Naive thymus-derived CD4-positive, alpha-beta T cell (primary cell): ENCODE data around the gene PPT2. TPM values are rescaled to one million over a fixed set of nuclear protein-coding genes. Genes with fewer than 3 reads are reported as not detected.
A peak's percentile ranks its signal among the peaks of the same experiment; 100 is the strongest.
"Not testable (repeated sequence)": the region's sequence is repeated elsewhere in the genome, so short reads cannot be mapped to it uniquely, and the experiment has no call there.

Experiments used
- ATAC-seq: fragments of 150-1000 bp; cut with Tn5 transposase; 2 replicates; pipeline ENCODE4 v1.10.0; 2021; ENCODE audit warnings: mild to moderate bottlenecking, moderate library complexity
- CTCF ChIA-PET: fragments of 350-600 bp; sonication (Branson Sonifier 250); formaldehyde crosslinking; loops from one replicate; lab custom pipeline; 2021; ENCODE audit warnings: antibody characterized with exemption; lab: Charles Lee
- POLR2A ChIA-PET: fragments of 350-600 bp; sonication (Branson Sonifier 250); formaldehyde crosslinking; loops from one replicate; lab custom pipeline; 2021; ENCODE audit warnings: antibody characterized with exemption, inconsistent platforms; lab: Charles Lee
- DNase-seq, 9 donors: peaks; one replicate each; pipeline versions ENCODE4 v3.0.0 to v3.0.0-alpha.2; 2020 to 2022; ENCODE audit warnings: mixed read lengths in 1 of 9
- H3K27ac ChIP-seq: one replicate; pipeline ENCODE4 v1.7.0; 2013; ENCODE audit warnings: mild to moderate bottlenecking, low read depth, low read length, moderate library complexity
- H3K27me3 ChIP-seq, 2 donors: one replicate each; pipeline ENCODE4 v1.7.0; 2013; ENCODE audit warnings: low read length in 2 of 2, mild to moderate bottlenecking in 2 of 2, moderate library complexity in 2 of 2; ENCODE audit not compliant: control insufficient read depth in 2 of 2, insufficient read depth in 2 of 2
- H3K36me3 ChIP-seq, 3 experiments: 1 replicate in 2 of 3; 2 replicates in 1 of 3; pipeline ENCODE4 v1.7.0; 2013; ENCODE audit warnings: low read length in 3 of 3, mild to moderate bottlenecking in 3 of 3, moderate library complexity in 1 of 3; ENCODE audit not compliant: insufficient read depth in 3 of 3, control insufficient read depth in 2 of 3
- H3K4me1 ChIP-seq, 2 donors: one replicate each; pipeline ENCODE4 v1.7.0; 2013; ENCODE audit warnings: low read length in 2 of 2, mild to moderate bottlenecking in 2 of 2, moderate library complexity in 1 of 2; ENCODE audit not compliant: control insufficient read depth in 2 of 2, insufficient read depth in 2 of 2
- H3K4me3 ChIP-seq: 2 replicates; pipeline ENCODE4 v1.7.0; 2013; ENCODE audit warnings: mild to moderate bottlenecking, low read length
- H3K9me3 ChIP-seq, 3 experiments: 1 replicate in 2 of 3; 2 replicates in 1 of 3; pipeline ENCODE4 v1.7.0; 2013; ENCODE audit warnings: low read length in 3 of 3; ENCODE audit not compliant: control insufficient read depth in 2 of 3
- H3K27ac Mint-ChIP-seq, 9 donors: one replicate each; pipeline ENCODE4 v1.8.0; 2020 to 2022; ENCODE audit warnings: mixed read lengths in 9 of 9, mild to moderate bottlenecking in 8 of 9, moderate library complexity in 5 of 9, inconsistent platforms in 2 of 9
- H3K27me3 Mint-ChIP-seq, 5 donors: one replicate each; pipeline ENCODE4 v1.8.0; 2021 to 2022; ENCODE audit warnings: mixed read lengths in 5 of 5, mild to moderate bottlenecking in 1 of 5
- H3K36me3 Mint-ChIP-seq, 5 donors: one replicate each; pipeline ENCODE4 v1.8.0; 2020 to 2022; ENCODE audit warnings: mixed read lengths in 5 of 5, mild to moderate bottlenecking in 3 of 5, inconsistent platforms in 1 of 5
- H3K4me1 Mint-ChIP-seq, 7 donors: one replicate each; pipeline ENCODE4 v1.8.0; 2020 to 2022; ENCODE audit warnings: mixed read lengths in 7 of 7, mild to moderate bottlenecking in 3 of 7, inconsistent platforms in 1 of 7
- H3K4me3 Mint-ChIP-seq, 10 donors: one replicate each; pipeline ENCODE4 v1.8.0; 2020 to 2022; ENCODE audit warnings: mild to moderate bottlenecking in 10 of 10, mixed read lengths in 10 of 10, moderate library complexity in 6 of 10, inconsistent platforms in 2 of 10
- H3K9me3 Mint-ChIP-seq, 11 donors: one replicate each; pipeline ENCODE4 v1.8.0; 2020 to 2022; ENCODE audit warnings: mixed read lengths in 11 of 11, mild to moderate bottlenecking in 4 of 11, inconsistent platforms in 1 of 11, moderate library complexity in 1 of 11
- intact Hi-C, 2 donors: fragments of 100-400 bp; cut with micrococcal nuclease; formaldehyde crosslinking; loops; one replicate each; pipeline ENCODE4 v1.15.1; 2023
- polyA plus RNA-seq, 2 donors: library from polyadenylated mRNA; unstranded; fragments of 300-500 nt; fragmentation: Illumina TruSeq; gene quantifications; one replicate each; pipeline ENCODE4 v1.2.3, GENCODE V29; 2021
- total RNA-seq, 6 experiments: library from RNA in 5 of 6; stranded (reverse) in 5 of 6; gene quantifications; 1 replicate in 5 of 6; 2 replicates in 1 of 6; pipeline ENCODE4 v1.2.3 and lab custom pipeline; 2021 to 2026

PPT2 gene
- total and polyA plus RNA-seq, 7 experiments from 2014 or later, result 11.8 to 21.9 (median 15.7) TPM

- Histone ChIP-seq H3K4me3 (no peak overlapping the region), H3K27ac (peak overlapping the region; percentile 3), H3K9me3 (no peaks in the 10 kb centered on the region), H3K36me3 (peaks cover 15 to 66% (median 27%) of the 10 kb centered on the region in 3 experiments), H3K4me1 (peaks cover 10 to 49% of the 10 kb centered on the region in 2 donors), H3K27me3 (no peaks in the 10 kb centered on the region)
- intact Hi-C loops, result no loop called here
- ATAC-seq (no peak), DNase-seq (no peak)
- Mint-ChIP-seq H3K36me3 (peaks cover 10 to 35% (median 27%) of the 10 kb centered on the region in 5 donors), H3K9me3 (peaks cover 0 to 1% (median 0%) of the 10 kb centered on the region in 11 donors), H3K27ac (peak overlapping the region in 7 of 9 donors; percentile 14 to 84 (median 57)), H3K4me1 (peaks cover 44 to 74% (median 63%) of the 10 kb centered on the region in 7 donors), H3K27me3 (no peaks in the 10 kb centered on the region), H3K4me3 (no peak overlapping the region)
- POLR2A ChIA-PET, result interaction anchor here (0.8 to 8.1 kb wide), 4 partner anchors 8 to 789 kb away, joined by 3 to 259 read pairs (median 4); partner anchors contain the start of genes FKBPL, GPSM3 and PBX2
- CTCF ChIA-PET, result interaction anchor here (0.7 to 1.3 kb wide), 2 partner anchors 10 to 13 kb away, joined by 4 read pairs; partner anchors contain the start of gene GPSM3
Measured at GRCh38 chr6:32183030-32183429, 29.1 kb downstream of the PPT2 start.

GRCh38 chr6:32183483-32184083 lies 29.6 kb downstream of the PPT2 start:
- DNase-seq (no peak), ATAC-seq (no peak)
- Histone ChIP-seq H3K27me3 (no peaks in the 10 kb centered on the region), H3K36me3 (peaks cover 15 to 69% (median 27%) of the 10 kb centered on the region in 3 experiments), H3K4me3 (no peak overlapping the region), H3K27ac (peak overlapping the region; percentile 17), H3K4me1 (peaks cover 12 to 53% of the 10 kb centered on the region in 2 donors), H3K9me3 (no peaks in the 10 kb centered on the region)
- peak overlapping the region in 7 of 9 donors; percentile 31 to 68 (median 46) for H3K27ac Mint-ChIP-seq
- ChIA-PET CTCF (no interaction called here), POLR2A (interaction anchor here (1.2 to 8.1 kb wide), 3 partner anchors 7 to 788 kb away, joined by 4 to 259 read pairs (median 5); partner anchors contain the start of genes FKBPL, GPSM3 and PBX2)
- intact Hi-C loops, result no loop called here
- H3K9me3 Mint-ChIP-seq, result no peaks in the 10 kb centered on the region
- peaks cover 10 to 35% (median 27%) of the 10 kb centered on the region in 5 donors for H3K36me3 Mint-ChIP-seq
- no peak overlapping the region for H3K4me3 Mint-ChIP-seq
- no peaks in the 10 kb centered on the region for H3K27me3 Mint-ChIP-seq
- H3K4me1 Mint-ChIP-seq, result peaks cover 46 to 74% (median 64%) of the 10 kb centered on the region in 7 donors

GRCh38 chr6:32184084-32184640 lies 30.2 kb downstream of the PPT2 start, which contains the start of gene AGER:
Gene AGER (minus strand): TSS chr6:32184253. CDS start chr6:32184222, 31 bp downstream.
- Histone ChIP-seq H3K36me3 (peaks cover 15 to 69% (median 27%) of the 10 kb centered on the region in 3 experiments), H3K4me1 (peaks cover 11 to 50% of the 10 kb centered on the region in 2 donors), H3K27ac (peak within 1 kb of the TSS; percentile 17), H3K27me3 (no peaks in the 10 kb centered on the region), H3K4me3 (no peak within 1 kb of the TSS), H3K9me3 (no peaks in the 10 kb centered on the region)
- Mint-ChIP-seq H3K9me3 (no peaks in the 10 kb centered on the region), H3K4me3 (no peak within 1 kb of the TSS), H3K27me3 (no peaks in the 10 kb centered on the region), H3K4me1 (peaks cover 46 to 74% (median 64%) of the 10 kb centered on the region in 7 donors), H3K27ac (peak within 1 kb of the TSS in 8 of 9 donors; percentile 43 to 84 (median 60)), H3K36me3 (peaks cover 10 to 39% (median 27%) of the 10 kb centered on the region in 5 donors)
- intact Hi-C loops, result no loop called here
- DNase-seq, result no peak
- CTCF ChIA-PET, result no interaction called here
- POLR2A ChIA-PET, result no interaction called here
- no peak for ATAC-seq

GRCh38 chr6:32185681-32186131 lies 31.8 kb downstream of the PPT2 start:
- Mint-ChIP-seq H3K27ac (peak overlapping the region; percentile 73 to 97 (median 91)), H3K4me1 (peaks cover 37 to 60% (median 55%) of the 10 kb centered on the region in 7 donors), H3K4me3 (peak overlapping the region in 7 of 10 donors; percentile 25 to 98 (median 75)), H3K36me3 (peaks cover 10 to 33% (median 30%) of the 10 kb centered on the region in 5 donors)
- H3K9me3 Mint-ChIP-seq, DNase-seq, intact Hi-C loops, H3K27me3 ChIP-seq, CTCF ChIA-PET, H3K27me3 Mint-ChIP-seq, H3K4me3 ChIP-seq, H3K9me3 ChIP-seq: not testable (repeated sequence)
- POLR2A ChIA-PET, result interaction anchor here (1.7 to 10.6 kb wide), 2 partner anchors 6 to 57 kb away, joined by 9 to 259 read pairs; partner anchors contain the start of genes AGPAT1, ATF6B and RNF5
- peak; percentile 55 for ATAC-seq
- Histone ChIP-seq H3K4me1 (peaks cover 10 to 44% of the 10 kb centered on the region in 2 donors), H3K36me3 (peaks cover 15 to 66% (median 27%) of the 10 kb centered on the region in 3 experiments), H3K27ac (peak overlapping the region; percentile 97)

GRCh38 chr6:32186151-32186840 lies 32.4 kb downstream of the PPT2 start:
- H3K9me3 Mint-ChIP-seq, H3K27me3 Mint-ChIP-seq, CTCF ChIA-PET, H3K9me3 ChIP-seq, intact Hi-C loops, H3K4me3 ChIP-seq, DNase-seq, ATAC-seq, H3K27me3 ChIP-seq: not testable (repeated sequence)
- H3K27ac ChIP-seq, result peak overlapping the region; percentile 97
- H3K36me3 ChIP-seq, result peaks cover 15 to 64% (median 27%) of the 10 kb centered on the region in 3 experiments
- Mint-ChIP-seq H3K36me3 (peaks cover 13 to 36% (median 32%) of the 10 kb centered on the region in 5 donors), H3K4me3 (peak overlapping the region; percentile 44 to 99 (median 94)), H3K27ac (peak overlapping the region; percentile 73 to 98 (median 91)), H3K4me1 (peaks cover 38 to 57% (median 49%) of the 10 kb centered on the region in 7 donors)
- peaks cover 10 to 39% of the 10 kb centered on the region in 2 donors for H3K4me1 ChIP-seq
- POLR2A ChIA-PET, result interaction anchor here (1.7 to 10.6 kb wide), 3 partner anchors 7 to 58 kb away, joined by 9 to 259 read pairs (median 14); partner anchors contain the start of genes AGPAT1, ATF6B and RNF5
